Measurements from ENCODE around the gene SPATA31D1.
"Not testable (repeated sequence)": the region's sequence is repeated elsewhere in the genome, so short reads cannot be mapped to it uniquely, and the experiment has no call there.

The SPATA31D1 gene

GRCh38 chr9:81988472-81988871, at the start of gene SPATA31D1:
Gene SPATA31D1, plus strand, starts transcription at chr9:81988772. Its CDS starts 47 bp downstream, at chr9:81988819.
- not testable (repeated sequence) for DNase-seq

- DNase-seq: not testable (repeated sequence)
These were observed 45.2 kb upstream of the SPATA31D1 start, which contains the start of gene SPATA31D3 for GRCh38 chr9:81943393-81943792. Gene SPATA31D3, plus strand, starts transcription at chr9:81943500. Its CDS starts 86 bp downstream, at chr9:81943586.

- DNase-seq: not testable (repeated sequence)
These were observed 39.9 kb upstream of the SPATA31D1 start for GRCh38 chr9:81948650-81949049.

- no peak for DNase-seq
These were observed 35.5 kb upstream of the SPATA31D1 start for GRCh38 chr9:81953096-81953495.

GRCh38 chr9:81955625-81956024, 32.9 kb upstream of the SPATA31D1 start:
- no peak for DNase-seq

GRCh38 chr9:81964218-81965171, 24.1 kb upstream of the SPATA31D1 start:
- DNase-seq: no peak

GRCh38 chr9:81968026-81968425, 20.5 kb upstream of the SPATA31D1 start:
- no peak for DNase-seq

- no peak for DNase-seq
These were observed 18.6 kb upstream of the SPATA31D1 start for GRCh38 chr9:81969971-81970370.

- no peak for DNase-seq
These were observed 16.8 kb upstream of the SPATA31D1 start for GRCh38 chr9:81971727-81972126.

GRCh38 chr9:81974764-81975163, 13.8 kb upstream of the SPATA31D1 start:
- DNase-seq: no peak

GRCh38 chr9:81976351-81976750, 12.2 kb upstream of the SPATA31D1 start:
- no peak for DNase-seq

- DNase-seq: no peak
These were observed 9.4 kb upstream of the SPATA31D1 start for GRCh38 chr9:81979196-81979595.

GRCh38 chr9:81980568-81980967, 8.0 kb upstream of the SPATA31D1 start:
- no peak for DNase-seq

GRCh38 chr9:81981883-81982282, 6.7 kb upstream of the SPATA31D1 start:
- no peak for DNase-seq

- no peak for DNase-seq
These were observed 3.6 kb upstream of the SPATA31D1 start for GRCh38 chr9:81984928-81985327.

GRCh38 chr9:81986051-81986450, 2.5 kb upstream of the SPATA31D1 start:
- no peak for DNase-seq

GRCh38 chr9:81989700-81990099, 1.1 kb downstream of the SPATA31D1 start:
- DNase-seq: no peak

GRCh38 chr9:81993656-81994055, 5.1 kb downstream of the SPATA31D1 start:
- DNase-seq: no peak

GRCh38 chr9:81999806-82000205, 11.2 kb downstream of the SPATA31D1 start:
- no peak for DNase-seq

- no peak for DNase-seq
These were observed 22.1 kb downstream of the SPATA31D1 start for GRCh38 chr9:82010711-82011110.

- no peak for DNase-seq
These were observed 22.6 kb downstream of the SPATA31D1 start for GRCh38 chr9:82011133-82011532.

- DNase-seq: no peak
These were observed 23.7 kb downstream of the SPATA31D1 start for GRCh38 chr9:82012276-82012675.

- DNase-seq: no peak
These were observed 31.8 kb downstream of the SPATA31D1 start for GRCh38 chr9:82020331-82020730.

GRCh38 chr9:82021198-82021597, 32.6 kb downstream of the SPATA31D1 start:
- no peak for DNase-seq
